Neural cell (in vitro differentiated cells): ENCODE measurements around the gene SLAMF9. TPM values are rescaled to one million over a fixed set of nuclear protein-coding genes. Genes with fewer than 3 reads are reported as not detected.

Source experiments
- H2AFZ ChIP-seq: fragments of 200-600, 300-800 bp; sonication (generic), shearing (Covaris generic); 2 replicates; pipeline ENCODE4 v1.6.0; 2014; ENCODE audit warnings: low read depth, mild to moderate bottlenecking, antibody characterized with exemption, low read length, moderate library complexity
- H3F3A ChIP-seq: fragments of 200-600 bp; shearing (Covaris generic); 2 replicates; pipeline ENCODE4 v1.6.1; 2016; ENCODE audit warnings: mild to moderate bottlenecking, moderate library complexity, mixed read lengths, antibody characterized with exemption, low read length; ENCODE audit not compliant: insufficient read depth, poor library complexity, severe bottlenecking
- H3K27ac ChIP-seq: fragments of 200-600, 300-800 bp; sonication (generic), shearing (Covaris generic); 2 replicates; pipeline ENCODE4 v1.5.1; 2014; ENCODE audit warnings: mild to moderate bottlenecking, low read length, moderate library complexity
- H3K27me3 ChIP-seq: fragments of 300-800, 200-600 bp; sonication (generic), shearing (Covaris generic); 2 replicates; pipeline ENCODE4 v1.6.0; 2014; ENCODE audit warnings: mild to moderate bottlenecking, low read depth, low read length, moderate library complexity; ENCODE audit not compliant: insufficient read depth
- H3K36me3 ChIP-seq: fragments of 300-800, 200-600 bp; sonication (generic), shearing (Covaris generic); 2 replicates; pipeline ENCODE4 v1.5.1; 2014; ENCODE audit warnings: mild to moderate bottlenecking, antibody characterized with exemption, low read length, moderate library complexity; ENCODE audit not compliant: insufficient read depth
- H3K4me2 ChIP-seq: fragments of 300-800, 200-600 bp; sonication (generic), shearing (Covaris generic); 2 replicates; pipeline ENCODE4 v1.6.0; 2014; ENCODE audit warnings: mild to moderate bottlenecking, low read length
- H3K4me3 ChIP-seq: fragments of 300-800, 200-600 bp; sonication (generic), shearing (Covaris generic); 2 replicates; pipeline ENCODE4 v1.5.1; 2014; ENCODE audit warnings: mild to moderate bottlenecking, low read length, moderate library complexity
- H3K79me2 ChIP-seq: fragments of 200-600 bp; shearing (Covaris generic); replicated peaks from 2 replicates; pipeline ENCODE4 v1.6.0; 2014; ENCODE audit warnings: mild to moderate bottlenecking, low read length, moderate library complexity; ENCODE audit not compliant: insufficient read depth
- H3K9ac ChIP-seq: fragments of 300-800, 200-600 bp; sonication (generic), shearing (Covaris generic); 2 replicates; pipeline ENCODE4 v1.6.1; 2016; ENCODE audit warnings: mild to moderate bottlenecking, low read length, mixed read lengths
- H3K9me2 ChIP-seq: fragments of 200-600 bp; shearing (Covaris generic); 2 replicates; pipeline ENCODE4 v1.6.1; 2016; ENCODE audit warnings: mild to moderate bottlenecking, low read length, mixed read lengths; ENCODE audit not compliant: insufficient read depth
- H3K9me3 ChIP-seq: fragments of 200-600, 300-800 bp; sonication (generic), shearing (Covaris generic); 2 replicates; pipeline ENCODE4 v1.6.1; 2016; ENCODE audit warnings: mild to moderate bottlenecking, mixed run types, low read length, moderate library complexity, mixed read lengths
- H4K20me1 ChIP-seq: fragments of 200-600 bp; shearing (Covaris generic); 2 replicates; pipeline ENCODE4 v1.6.1; 2016; ENCODE audit warnings: mild to moderate bottlenecking, mixed run types; ENCODE audit not compliant: insufficient read depth
- EP300 ChIP-seq: fragments of 450-650 bp; conservative IDR thresholded peaks from 2 replicates; pipeline ENCODE4 v1.6.1; 2014; ENCODE audit warnings: antibody characterized with exemption, mild to moderate bottlenecking, moderate library complexity; ENCODE audit not compliant: poor library complexity, severe bottlenecking
- EZH2 ChIP-seq: fragments of 200-600, 300-800 bp; shearing (Covaris generic), sonication (generic); IDR thresholded peaks from 2 replicates; pipeline ENCODE4 v1.6.1; 2014; ENCODE audit warnings: antibody characterized with exemption, low read length, borderline replicate concordance, mild to moderate bottlenecking; ENCODE audit not compliant: insufficient read depth, poor library complexity, severe bottlenecking
- POLR2AphosphoS5 ChIP-seq: IDR thresholded peaks from 2 replicates; pipeline ENCODE4 v1.6.1; 2012
- RAD21 ChIP-seq: fragments of 450-650 bp; conservative IDR thresholded peaks from 2 replicates; pipeline ENCODE4 v1.6.1; 2014; ENCODE audit warnings: antibody characterized with exemption, mild to moderate bottlenecking, moderate library complexity
- SMC3 ChIP-seq: fragments of 450-650 bp; conservative IDR thresholded peaks from 2 replicates; pipeline ENCODE4 v1.6.1; 2014; ENCODE audit warnings: antibody characterized with exemption, mild to moderate bottlenecking, moderate library complexity; ENCODE audit not compliant: poor library complexity
- TAF1 ChIP-seq: IDR thresholded peaks from 2 replicates; pipeline ENCODE4 v1.6.1; 2012; ENCODE audit warnings: low read depth
- polyA plus RNA-seq: library from polyadenylated mRNA; depleted of rRNA; stranded (reverse); fragments of >200 nt; gene quantifications from 2 replicates; pipeline ENCODE4 v1.2.3, GENCODE V29; 2014
- TF ChIP-seq, protein P1 (sequence below): fragments of 450-650 bp; IDR thresholded peaks from 2 replicates; pipeline ENCODE4 v1.5.1; 2014; ENCODE audit warnings: antibody characterized with exemption, mild to moderate bottlenecking, moderate library complexity; ENCODE audit not compliant: poor library complexity, severe bottlenecking
- TF ChIP-seq, protein P2 (sequence below): IDR thresholded peaks from 2 replicates; pipeline ENCODE4 v1.6.1; 2012; ENCODE audit warnings: borderline replicate concordance

The SLAMF9 gene
- polyA plus RNA-seq, 1 donor from 2014 or later, result not detected

DNA sequence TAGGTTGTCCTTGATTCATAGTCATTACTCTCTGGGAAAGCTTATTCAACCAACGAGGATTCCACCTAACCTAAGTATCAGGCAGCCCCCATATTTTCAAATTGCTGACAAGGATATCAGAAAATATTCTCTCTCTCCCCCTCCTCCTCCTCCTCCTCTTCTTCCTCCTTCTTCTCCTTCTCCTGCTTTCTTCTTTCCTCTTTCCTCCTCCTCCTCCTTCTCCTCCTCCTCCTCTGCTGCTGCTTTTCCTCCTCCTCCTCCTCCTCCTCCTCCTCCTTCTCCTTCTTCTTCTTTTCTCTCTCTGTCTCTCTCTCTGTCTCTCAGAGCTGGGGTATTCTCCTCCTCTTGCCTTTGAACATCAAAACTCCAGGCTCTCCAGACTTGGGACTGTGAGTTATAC, 6.1 kb downstream of the SLAMF9 start:
- no peaks in the 10 kb centered on the region for H3K27me3 ChIP-seq
- no peak overlapping the region for H3K4me2 ChIP-seq
- no peaks in the 10 kb centered on the region for H3F3A ChIP-seq
- H3K9me3 ChIP-seq, result no peaks in the 10 kb centered on the region
- H4K20me1 ChIP-seq, result no peaks in the 10 kb centered on the region
- no peaks in the 10 kb centered on the region for H3K36me3 ChIP-seq
- no peaks in the 10 kb centered on the region for H3K9me2 ChIP-seq
- H3K9ac ChIP-seq, result no peak overlapping the region
- H3K79me2 ChIP-seq, result peaks cover 19% of the 10 kb centered on the region
- H2AFZ ChIP-seq, result no peak overlapping the region
- H3K27ac ChIP-seq, result no peak overlapping the region
- no peak overlapping the region for H3K4me3 ChIP-seq
- TF ChIP-seq RAD21 (no peak), EZH2 (no peak), EP300 (no peak), TAF1 (no peak), POLR2AphosphoS5 (no peak), SMC3 (no peak)
- TF ChIP-seq, protein P1, sequence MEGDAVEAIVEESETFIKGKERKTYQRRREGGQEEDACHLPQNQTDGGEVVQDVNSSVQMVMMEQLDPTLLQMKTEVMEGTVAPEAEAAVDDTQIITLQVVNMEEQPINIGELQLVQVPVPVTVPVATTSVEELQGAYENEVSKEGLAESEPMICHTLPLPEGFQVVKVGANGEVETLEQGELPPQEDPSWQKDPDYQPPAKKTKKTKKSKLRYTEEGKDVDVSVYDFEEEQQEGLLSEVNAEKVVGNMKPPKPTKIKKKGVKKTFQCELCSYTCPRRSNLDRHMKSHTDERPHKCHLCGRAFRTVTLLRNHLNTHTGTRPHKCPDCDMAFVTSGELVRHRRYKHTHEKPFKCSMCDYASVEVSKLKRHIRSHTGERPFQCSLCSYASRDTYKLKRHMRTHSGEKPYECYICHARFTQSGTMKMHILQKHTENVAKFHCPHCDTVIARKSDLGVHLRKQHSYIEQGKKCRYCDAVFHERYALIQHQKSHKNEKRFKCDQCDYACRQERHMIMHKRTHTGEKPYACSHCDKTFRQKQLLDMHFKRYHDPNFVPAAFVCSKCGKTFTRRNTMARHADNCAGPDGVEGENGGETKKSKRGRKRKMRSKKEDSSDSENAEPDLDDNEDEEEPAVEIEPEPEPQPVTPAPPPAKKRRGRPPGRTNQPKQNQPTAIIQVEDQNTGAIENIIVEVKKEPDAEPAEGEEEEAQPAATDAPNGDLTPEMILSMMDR, result no peak
- TF ChIP-seq, protein P2, sequence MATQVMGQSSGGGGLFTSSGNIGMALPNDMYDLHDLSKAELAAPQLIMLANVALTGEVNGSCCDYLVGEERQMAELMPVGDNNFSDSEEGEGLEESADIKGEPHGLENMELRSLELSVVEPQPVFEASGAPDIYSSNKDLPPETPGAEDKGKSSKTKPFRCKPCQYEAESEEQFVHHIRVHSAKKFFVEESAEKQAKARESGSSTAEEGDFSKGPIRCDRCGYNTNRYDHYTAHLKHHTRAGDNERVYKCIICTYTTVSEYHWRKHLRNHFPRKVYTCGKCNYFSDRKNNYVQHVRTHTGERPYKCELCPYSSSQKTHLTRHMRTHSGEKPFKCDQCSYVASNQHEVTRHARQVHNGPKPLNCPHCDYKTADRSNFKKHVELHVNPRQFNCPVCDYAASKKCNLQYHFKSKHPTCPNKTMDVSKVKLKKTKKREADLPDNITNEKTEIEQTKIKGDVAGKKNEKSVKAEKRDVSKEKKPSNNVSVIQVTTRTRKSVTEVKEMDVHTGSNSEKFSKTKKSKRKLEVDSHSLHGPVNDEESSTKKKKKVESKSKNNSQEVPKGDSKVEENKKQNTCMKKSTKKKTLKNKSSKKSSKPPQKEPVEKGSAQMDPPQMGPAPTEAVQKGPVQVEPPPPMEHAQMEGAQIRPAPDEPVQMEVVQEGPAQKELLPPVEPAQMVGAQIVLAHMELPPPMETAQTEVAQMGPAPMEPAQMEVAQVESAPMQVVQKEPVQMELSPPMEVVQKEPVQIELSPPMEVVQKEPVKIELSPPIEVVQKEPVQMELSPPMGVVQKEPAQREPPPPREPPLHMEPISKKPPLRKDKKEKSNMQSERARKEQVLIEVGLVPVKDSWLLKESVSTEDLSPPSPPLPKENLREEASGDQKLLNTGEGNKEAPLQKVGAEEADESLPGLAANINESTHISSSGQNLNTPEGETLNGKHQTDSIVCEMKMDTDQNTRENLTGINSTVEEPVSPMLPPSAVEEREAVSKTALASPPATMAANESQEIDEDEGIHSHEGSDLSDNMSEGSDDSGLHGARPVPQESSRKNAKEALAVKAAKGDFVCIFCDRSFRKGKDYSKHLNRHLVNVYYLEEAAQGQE, result no peak

DNA sequence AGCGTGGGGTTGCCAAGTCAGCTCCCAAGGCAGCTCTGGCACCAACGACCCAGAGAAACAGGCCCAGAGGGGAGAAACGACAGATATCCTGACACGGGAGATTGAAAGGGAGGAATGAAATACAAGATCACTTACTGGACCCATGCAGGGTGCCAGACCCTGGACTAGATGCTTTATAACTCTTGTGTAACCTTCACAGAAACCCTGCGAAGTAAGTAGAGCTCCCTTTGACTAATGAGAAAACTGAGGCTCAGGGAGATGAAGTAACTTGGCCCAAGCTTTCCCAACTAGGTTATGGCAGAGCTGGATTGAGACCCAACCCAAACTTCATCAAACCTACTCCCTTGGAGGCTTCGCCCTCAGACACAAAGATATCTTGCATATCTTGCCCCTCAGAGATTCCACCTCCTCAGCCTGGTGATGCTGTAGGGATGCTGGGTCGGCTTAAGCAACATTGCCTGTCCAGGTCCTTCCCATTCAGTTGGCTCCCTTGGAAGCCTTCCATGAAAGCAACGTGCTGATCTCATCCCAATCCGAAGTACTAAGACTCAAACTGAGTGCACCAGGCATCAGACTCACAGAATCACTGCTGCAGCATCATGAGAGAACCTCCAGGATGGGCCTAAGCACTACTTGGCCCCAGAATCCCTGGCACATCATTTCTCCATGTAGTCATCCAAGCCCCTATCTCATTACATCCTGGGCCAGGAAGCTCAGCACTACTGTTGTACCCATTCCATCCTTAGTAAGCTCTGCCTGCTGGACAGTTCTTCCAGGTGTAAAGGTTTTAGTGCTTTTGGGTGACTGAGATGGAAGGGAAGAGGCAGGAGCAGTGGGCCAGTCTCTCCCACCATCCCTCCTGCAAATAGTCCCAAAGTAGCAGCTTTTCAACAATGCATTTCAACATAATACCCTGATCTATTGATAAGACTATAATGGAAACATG, 7.5 kb downstream of the SLAMF9 start:
- TF ChIP-seq RAD21, result no peak
- peaks cover 19% of the 10 kb centered on the region for H3K79me2 ChIP-seq
- H3K9me3 ChIP-seq, result no peaks in the 10 kb centered on the region
- H3K4me3 ChIP-seq, result peak overlapping the region; percentile 72
- H3K36me3 ChIP-seq, result no peaks in the 10 kb centered on the region
- peak overlapping the region; percentile 31 for H2AFZ ChIP-seq
- H3K4me2 ChIP-seq, result no peak overlapping the region
- H3K27ac ChIP-seq, result no peak overlapping the region
- no peaks in the 10 kb centered on the region for H3K9me2 ChIP-seq
- H4K20me1 ChIP-seq, result no peaks in the 10 kb centered on the region
- H3F3A ChIP-seq, result no peaks in the 10 kb centered on the region
- no peaks in the 10 kb centered on the region for H3K27me3 ChIP-seq
- H3K9ac ChIP-seq, result peak overlapping the region; percentile 53
